Neuron (in vitro differentiated cells): ENCODE measurements around the gene CYP26C1.

Experiments used
- H2AFZ ChIP-seq: one replicate; pipeline ENCODE4 v1.6.1; 2013; ENCODE audit warnings: low read depth, mild to moderate bottlenecking, inconsistent platforms, low read length, moderate library complexity
- H3K27me3 ChIP-seq: one replicate; pipeline ENCODE4 v1.6.1; 2013; ENCODE audit warnings: low read length; ENCODE audit not compliant: insufficient read depth
- H3K36me3 ChIP-seq: one replicate; pipeline ENCODE4 v1.6.1; 2013; ENCODE audit warnings: low read length; ENCODE audit not compliant: insufficient read depth
- H3K4me1 ChIP-seq: one replicate; pipeline ENCODE4 v1.6.1; 2013; ENCODE audit warnings: low read length; ENCODE audit not compliant: insufficient read depth
- H3K4me3 ChIP-seq: 2 replicates; pipeline ENCODE4 v1.5.1; 2013; ENCODE audit warnings: mild to moderate bottlenecking, low read length, moderate library complexity
- H3K9me3 ChIP-seq: one replicate; pipeline ENCODE4 v1.6.1; 2013; ENCODE audit warnings: low read length

Gene CYP26C1

GRCh38 chr10:93059975-93060886 lies at the start of gene CYP26C1:
Gene CYP26C1, plus strand, starts transcription at chr10:93060798. Its CDS starts 466 bp downstream, at chr10:93061264.
- no peaks in the 10 kb centered on the region for H3K4me1 ChIP-seq
- no peaks in the 10 kb centered on the region for H3K27me3 ChIP-seq

GRCh38 chr10:93015722-93016121 lies 44.9 kb upstream of the CYP26C1 start:
- no peak overlapping the region for H3K4me3 ChIP-seq
- H3K36me3 ChIP-seq: peaks cover 19% of the 10 kb centered on the region

More at GRCh38 chr10:93059975-93060886, at the start of gene CYP26C1:
- no peak within 1 kb of the TSS for H2AFZ ChIP-seq
- H3K36me3 ChIP-seq: peaks cover 44% of the 10 kb centered on the region
- H3K4me3 ChIP-seq: no peak within 1 kb of the TSS
- H3K9me3 ChIP-seq: peaks cover 36% of the 10 kb centered on the region

DNA sequence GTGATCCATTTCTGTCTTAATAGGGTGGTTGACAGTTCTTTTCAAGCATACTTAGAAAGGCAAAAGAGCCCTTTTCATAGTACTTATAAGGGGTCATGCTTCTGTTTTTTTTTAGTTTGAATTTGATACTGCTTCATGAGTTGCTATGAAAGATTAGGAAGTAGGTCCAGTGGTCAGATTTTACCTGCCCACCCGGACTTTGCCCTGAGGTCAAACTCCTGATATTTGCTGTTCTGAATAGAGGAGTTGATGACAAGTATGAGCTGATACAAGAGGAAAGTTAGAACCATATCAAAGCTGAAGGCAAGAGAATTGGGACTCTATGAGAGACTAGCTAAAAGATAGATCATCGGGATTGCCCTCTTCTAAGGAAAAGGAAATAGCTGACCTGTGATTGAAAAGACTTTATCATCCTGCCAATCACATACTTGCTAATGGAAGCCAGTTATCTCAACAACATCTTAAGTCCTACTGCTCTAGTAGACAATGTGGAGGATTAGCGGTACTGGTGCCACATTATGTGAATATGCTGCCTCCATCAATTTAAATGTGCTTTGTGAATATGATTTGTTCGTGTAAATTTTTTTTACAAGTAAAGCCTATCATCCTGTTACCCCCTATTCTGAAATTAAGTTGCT lies 37.5 kb upstream of the CYP26C1 start:
- Histone ChIP-seq H3K4me1 (peaks cover 20% of the 10 kb centered on the region), H3K4me3 (no peak overlapping the region), H3K27me3 (no peaks in the 10 kb centered on the region), H3K36me3 (peaks cover 1% of the 10 kb centered on the region), H3K9me3 (peaks cover 6% of the 10 kb centered on the region), H2AFZ (no peak overlapping the region)

More at GRCh38 chr10:93015722-93016121, 44.9 kb upstream of the CYP26C1 start:
- Histone ChIP-seq H3K4me1 (no peaks in the 10 kb centered on the region), H2AFZ (no peak overlapping the region), H3K9me3 (peaks cover 4% of the 10 kb centered on the region), H3K27me3 (no peaks in the 10 kb centered on the region)

GRCh38 chr10:93026072-93026471 lies 34.5 kb upstream of the CYP26C1 start:
- no peaks in the 10 kb centered on the region for H3K27me3 ChIP-seq
- H3K4me1 ChIP-seq: peaks cover 20% of the 10 kb centered on the region
- no peak overlapping the region for H3K4me3 ChIP-seq
- no peak overlapping the region for H2AFZ ChIP-seq
- peaks cover 6% of the 10 kb centered on the region for H3K9me3 ChIP-seq
- peaks cover 4% of the 10 kb centered on the region for H3K36me3 ChIP-seq

DNA sequence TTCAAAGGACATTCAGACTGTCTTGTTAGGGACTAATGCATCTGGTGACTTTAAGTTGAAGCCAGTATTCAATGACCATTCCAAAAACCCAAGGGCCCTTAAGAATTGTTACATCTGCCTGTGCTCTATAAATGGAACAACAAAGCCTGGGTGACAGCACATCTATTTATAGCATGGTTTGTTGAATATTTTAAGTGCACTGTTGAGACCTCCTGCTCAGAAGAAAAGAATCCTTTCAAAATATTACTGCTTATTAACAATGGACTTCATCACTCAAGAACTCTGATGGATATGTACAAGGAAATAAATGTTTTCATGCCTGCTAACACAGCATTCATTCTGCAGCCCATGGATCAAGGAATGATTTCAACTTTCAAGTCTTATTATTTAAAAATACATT lies 33.1 kb upstream of the CYP26C1 start:
- Histone ChIP-seq H3K4me3 (no peak overlapping the region), H3K4me1 (peaks cover 10% of the 10 kb centered on the region), H3K9me3 (peaks cover 6% of the 10 kb centered on the region), H3K36me3 (peaks cover 4% of the 10 kb centered on the region), H3K27me3 (no peaks in the 10 kb centered on the region), H2AFZ (no peak overlapping the region)

DNA sequence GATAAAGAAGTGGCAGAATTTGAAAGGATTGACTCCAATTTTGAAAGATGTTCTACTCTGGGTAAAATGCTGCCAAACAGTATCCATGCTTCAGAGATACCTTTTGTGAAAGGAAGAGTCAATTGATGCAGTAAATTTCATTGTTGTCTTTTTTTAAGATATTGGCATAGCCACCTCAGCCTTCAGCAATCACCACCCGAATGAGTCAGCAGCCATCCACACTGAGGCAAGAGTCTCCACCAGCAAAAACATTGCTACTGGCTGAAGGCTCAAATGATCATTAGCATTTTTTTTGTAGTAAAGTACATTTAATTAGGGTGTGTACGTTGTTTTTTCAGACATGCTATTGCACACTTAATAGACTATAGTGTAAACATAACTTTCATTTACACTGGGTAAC lies 31.7 kb upstream of the CYP26C1 start:
- peaks cover 6% of the 10 kb centered on the region for H3K9me3 ChIP-seq
- no peak overlapping the region for H2AFZ ChIP-seq
- no peaks in the 10 kb centered on the region for H3K27me3 ChIP-seq
- H3K4me3 ChIP-seq: no peak overlapping the region
- peaks cover 4% of the 10 kb centered on the region for H3K36me3 ChIP-seq
- no peaks in the 10 kb centered on the region for H3K4me1 ChIP-seq

DNA sequence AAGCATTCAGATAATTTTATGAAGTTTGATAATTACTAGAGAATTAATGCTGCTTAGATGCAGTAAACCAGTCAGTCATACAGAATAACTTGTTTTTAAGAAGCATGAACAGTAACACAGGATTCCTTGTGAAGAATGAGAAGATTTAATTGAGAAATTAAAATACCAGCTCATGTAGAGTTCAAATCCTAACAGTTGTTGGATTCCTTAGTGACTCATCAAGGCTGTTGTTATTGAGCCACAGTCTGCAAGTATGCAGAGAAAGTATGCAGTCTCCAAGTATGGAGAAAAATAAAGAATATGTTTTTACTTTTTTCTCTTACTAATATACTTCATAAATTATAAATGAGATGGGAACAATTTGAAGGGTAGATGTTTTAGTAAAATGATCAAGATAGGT lies 30.2 kb upstream of the CYP26C1 start:
- Histone ChIP-seq H3K36me3 (peaks cover 4% of the 10 kb centered on the region), H3K27me3 (no peaks in the 10 kb centered on the region), H3K9me3 (peaks cover 6% of the 10 kb centered on the region), H2AFZ (no peak overlapping the region), H3K4me3 (no peak overlapping the region), H3K4me1 (no peaks in the 10 kb centered on the region)

- peaks cover 2% of the 10 kb centered on the region for H3K9me3 ChIP-seq
- H3K4me3 ChIP-seq: no peak overlapping the region
- no peaks in the 10 kb centered on the region for H3K4me1 ChIP-seq
- H3K27me3 ChIP-seq: no peaks in the 10 kb centered on the region
- peaks cover 4% of the 10 kb centered on the region for H3K36me3 ChIP-seq
- H2AFZ ChIP-seq: no peak overlapping the region
These were observed 28.3 kb upstream of the CYP26C1 start for GRCh38 chr10:93032105-93032808.

DNA sequence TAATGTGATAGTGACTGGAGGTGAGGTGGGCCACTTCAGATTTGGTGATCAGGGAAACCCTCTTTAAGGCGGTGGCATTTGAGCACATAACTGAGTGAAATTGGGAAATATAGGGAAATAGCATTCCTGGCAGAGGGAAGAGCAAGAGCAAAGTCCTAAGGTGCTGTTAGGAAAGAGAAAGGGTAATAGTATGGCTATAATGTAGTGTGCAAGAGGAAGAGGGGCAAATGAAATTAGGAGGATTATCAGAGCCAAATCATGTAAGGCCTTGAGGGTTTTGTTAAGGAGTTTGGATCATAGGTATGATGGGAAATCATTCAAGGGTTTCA lies 27.8 kb upstream of the CYP26C1 start:
- H3K4me1 ChIP-seq: no peaks in the 10 kb centered on the region
- H2AFZ ChIP-seq: no peak overlapping the region
- H3K4me3 ChIP-seq: no peak overlapping the region
- H3K9me3 ChIP-seq: no peaks in the 10 kb centered on the region
- H3K27me3 ChIP-seq: no peaks in the 10 kb centered on the region
- H3K36me3 ChIP-seq: peaks cover 4% of the 10 kb centered on the region

- Histone ChIP-seq H3K9me3 (no peaks in the 10 kb centered on the region), H3K4me3 (no peak overlapping the region), H2AFZ (no peak overlapping the region), H3K36me3 (no peaks in the 10 kb centered on the region), H3K4me1 (no peaks in the 10 kb centered on the region), H3K27me3 (no peaks in the 10 kb centered on the region)
These were observed 26.2 kb upstream of the CYP26C1 start for GRCh38 chr10:93034426-93034825.

DNA sequence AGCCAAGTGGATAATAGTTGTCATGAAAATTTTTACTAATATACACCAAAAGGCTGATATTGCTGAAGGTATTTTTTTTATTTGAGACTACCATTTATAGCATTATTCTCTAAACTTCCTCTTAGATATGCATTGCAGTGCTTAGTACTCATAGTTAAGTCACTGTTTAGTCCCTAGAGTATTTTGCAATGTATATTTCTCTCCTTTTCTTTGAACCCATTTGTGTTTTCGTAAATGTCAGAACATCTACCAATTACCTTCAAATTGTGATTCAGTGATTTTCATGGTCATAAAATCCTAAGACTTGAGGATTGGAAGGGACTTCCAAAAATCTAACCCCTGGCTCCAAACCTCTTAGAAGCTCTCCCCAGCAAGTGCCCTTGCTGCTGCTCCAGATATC lies 21.5 kb upstream of the CYP26C1 start:
- H2AFZ ChIP-seq: no peak overlapping the region
- H3K4me3 ChIP-seq: no peak overlapping the region
- no peaks in the 10 kb centered on the region for H3K27me3 ChIP-seq
- H3K36me3 ChIP-seq: no peaks in the 10 kb centered on the region
- no peaks in the 10 kb centered on the region for H3K4me1 ChIP-seq
- no peaks in the 10 kb centered on the region for H3K9me3 ChIP-seq

- H3K27me3 ChIP-seq: no peaks in the 10 kb centered on the region
- H3K4me3 ChIP-seq: no peak overlapping the region
- H2AFZ ChIP-seq: no peak overlapping the region
- H3K36me3 ChIP-seq: no peaks in the 10 kb centered on the region
- H3K4me1 ChIP-seq: no peaks in the 10 kb centered on the region
- no peaks in the 10 kb centered on the region for H3K9me3 ChIP-seq
These were observed 20.9 kb upstream of the CYP26C1 start for GRCh38 chr10:93039721-93040120.

DNA sequence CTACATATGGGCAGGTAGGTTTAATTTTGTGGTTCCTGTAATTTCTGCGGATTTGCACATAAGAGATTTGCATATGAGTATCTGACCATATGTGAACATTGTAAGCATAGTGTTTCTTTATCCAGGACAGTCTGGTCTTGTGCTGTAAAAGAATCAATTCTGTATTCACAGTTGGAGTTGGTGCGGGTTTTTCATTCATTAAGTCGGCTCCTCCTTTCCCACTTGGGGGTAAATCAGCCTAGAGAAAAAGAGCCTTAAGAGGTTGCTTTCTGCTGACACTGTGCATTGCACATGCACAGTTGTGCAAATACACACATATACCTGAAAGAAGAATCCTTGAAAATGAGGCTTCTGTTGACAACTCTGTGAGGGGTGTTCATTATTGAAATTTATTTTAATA lies 6.1 kb upstream of the CYP26C1 start:
- Histone ChIP-seq H3K4me1 (peaks cover 34% of the 10 kb centered on the region), H3K9me3 (peaks cover 7% of the 10 kb centered on the region), H3K27me3 (no peaks in the 10 kb centered on the region), H2AFZ (no peak overlapping the region), H3K4me3 (no peak overlapping the region), H3K36me3 (peaks cover 16% of the 10 kb centered on the region)
